Endodermal cell (in vitro differentiated cells): ENCODE measurements around the gene CNIH4. TPM values are rescaled to one million over a fixed set of nuclear protein-coding genes. Genes with fewer than 3 reads are reported as not detected.

Source experiments
- DNase-seq: peaks from one replicate; pipeline ENCODE4 v3.0.0-alpha.2; 2017
- H3K27ac ChIP-seq: 2 replicates; pipeline ENCODE4 v1.5.1; 2013; ENCODE audit warnings: mild to moderate bottlenecking, low read depth, low read length, moderate library complexity
- H3K27me3 ChIP-seq: 2 replicates; pipeline ENCODE4 v1.6.1; 2013; ENCODE audit warnings: mild to moderate bottlenecking, low read length, moderate library complexity; ENCODE audit not compliant: insufficient read depth, control insufficient read depth, poor library complexity, severe bottlenecking
- H3K36me3 ChIP-seq: 2 replicates; pipeline ENCODE4 v1.7.0; 2013; ENCODE audit warnings: mild to moderate bottlenecking, low read length, moderate library complexity; ENCODE audit not compliant: control insufficient read depth, insufficient read depth
- H3K4me1 ChIP-seq: one replicate; pipeline ENCODE4 v1.7.0; 2013; ENCODE audit warnings: low read length; ENCODE audit not compliant: control insufficient read depth, insufficient read depth
- H3K4me3 ChIP-seq: 2 replicates; pipeline ENCODE4 v1.5.1; 2013; ENCODE audit warnings: mild to moderate bottlenecking, low read length, moderate library complexity
- H3K9ac ChIP-seq: 2 replicates; pipeline ENCODE4 v1.6.1; 2013; ENCODE audit warnings: mild to moderate bottlenecking, low read length, moderate library complexity; ENCODE audit not compliant: poor library complexity, severe bottlenecking; ENCODE audit errors: extremely low read depth
- H3K9me3 ChIP-seq: 2 replicates; pipeline ENCODE4 v1.6.1; 2013; ENCODE audit warnings: mild to moderate bottlenecking, low read length, moderate library complexity; ENCODE audit not compliant: control insufficient read depth
- H3K27ac Mint-ChIP-seq: 2 replicates; pipeline ENCODE4 v1.8.0; 2020; ENCODE audit warnings: mixed read lengths
- H3K27me3 Mint-ChIP-seq: 2 replicates; pipeline ENCODE4 v1.8.0; 2021; ENCODE audit warnings: mild to moderate bottlenecking, mixed read lengths; ENCODE audit not compliant: insufficient read depth
- H3K36me3 Mint-ChIP-seq: 2 replicates; pipeline ENCODE4 v1.8.0; 2020; ENCODE audit warnings: low read depth, mixed read lengths
- H3K4me1 Mint-ChIP-seq: 2 replicates; pipeline ENCODE4 v1.8.0; 2020; ENCODE audit warnings: mixed read lengths
- H3K4me3 Mint-ChIP-seq: 2 replicates; pipeline ENCODE4 v1.8.0; 2020; ENCODE audit warnings: mild to moderate bottlenecking, moderate library complexity, mixed read lengths
- H3K9me3 Mint-ChIP-seq: 2 replicates; pipeline ENCODE4 v1.8.0; 2020; ENCODE audit warnings: mild to moderate bottlenecking, mixed read lengths
- WGBS, 2 experiments: methylation state at CpG; one replicate each; pipeline versions ENCODE4 v1.1.5 to v1.1.7; 2013; ENCODE audit warnings: missing lambda C conversion rate in 2 of 2, mixed read lengths in 1 of 2; ENCODE audit not compliant: insufficient coverage in 1 of 2, insufficient read length in 1 of 2; 5-methylcytosine and 5-hydroxymethylcytosine counted together
- total RNA-seq, 2 donors: library from RNA; stranded (reverse); fragmentation: NEBNext Ultra II Directional in 1 of 2; extraction: Animal tissue kit (Norgen Biotek cat#: 25700) in 1 of 2; gene quantifications; 2 replicates in 1 of 2; 3 replicates in 1 of 2; pipeline ENCODE4 v1.2.1, GENCODE V29; 2021
- TF ChIP-seq, protein P1 (sequence below): fragments of 200-600 bp; sonication (generic); conservative IDR thresholded peaks from 2 replicates; pipeline ENCODE4 v1.5.0; 2021; ENCODE audit warnings: antibody characterized with exemption, mild to moderate bottlenecking

The CNIH4 gene
- total RNA-seq, 2 donors from 2014 or later, result 63.7 to 67.8 TPM

DNA sequence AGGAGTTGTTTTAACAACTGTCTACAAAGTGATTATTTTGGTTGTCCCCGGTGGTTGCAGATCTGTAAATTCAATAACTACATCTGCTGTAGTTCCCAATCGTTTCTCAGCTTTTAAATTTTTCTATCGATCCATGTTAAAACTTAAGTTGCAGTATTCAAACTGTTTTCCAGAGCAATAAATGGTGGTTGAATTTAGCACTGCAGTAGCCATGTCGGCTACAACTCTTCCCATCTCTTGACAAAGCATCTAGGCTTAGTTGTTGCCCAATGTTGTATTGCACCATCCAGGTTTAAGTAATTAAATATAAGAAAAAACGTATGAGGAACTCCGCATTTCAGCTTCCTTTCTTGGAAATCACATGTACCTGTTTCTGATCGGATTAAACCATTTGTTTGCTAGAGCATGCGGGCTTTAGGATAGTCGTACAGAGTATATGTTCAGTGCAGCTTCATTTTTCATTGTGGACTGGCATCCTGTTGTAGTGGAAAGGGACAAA lies 996 bp downstream of the CNIH4 start:
- Mint-ChIP-seq H3K4me1 (peaks cover 18% of the 10 kb centered on the region), H3K27ac (peak overlapping the region; percentile 13), H3K27me3 (no peaks in the 10 kb centered on the region), H3K36me3 (peaks cover 18% of the 10 kb centered on the region), H3K9me3 (peaks cover 2% of the 10 kb centered on the region), H3K4me3 (peak overlapping the region; percentile 79)
- no peaks in the 10 kb centered on the region for H3K27me3 ChIP-seq
- DNase-seq, result no peak
- H3K9me3 ChIP-seq, result no peaks in the 10 kb centered on the region
- peak overlapping the region; percentile 66 for H3K9ac ChIP-seq
- 36 to 45% methylated on average over 8 to 9 of the region's 9 CpGs for WGBS, 2 experiments
- H3K4me1 ChIP-seq, result no peaks in the 10 kb centered on the region
- TF ChIP-seq, protein P1, sequence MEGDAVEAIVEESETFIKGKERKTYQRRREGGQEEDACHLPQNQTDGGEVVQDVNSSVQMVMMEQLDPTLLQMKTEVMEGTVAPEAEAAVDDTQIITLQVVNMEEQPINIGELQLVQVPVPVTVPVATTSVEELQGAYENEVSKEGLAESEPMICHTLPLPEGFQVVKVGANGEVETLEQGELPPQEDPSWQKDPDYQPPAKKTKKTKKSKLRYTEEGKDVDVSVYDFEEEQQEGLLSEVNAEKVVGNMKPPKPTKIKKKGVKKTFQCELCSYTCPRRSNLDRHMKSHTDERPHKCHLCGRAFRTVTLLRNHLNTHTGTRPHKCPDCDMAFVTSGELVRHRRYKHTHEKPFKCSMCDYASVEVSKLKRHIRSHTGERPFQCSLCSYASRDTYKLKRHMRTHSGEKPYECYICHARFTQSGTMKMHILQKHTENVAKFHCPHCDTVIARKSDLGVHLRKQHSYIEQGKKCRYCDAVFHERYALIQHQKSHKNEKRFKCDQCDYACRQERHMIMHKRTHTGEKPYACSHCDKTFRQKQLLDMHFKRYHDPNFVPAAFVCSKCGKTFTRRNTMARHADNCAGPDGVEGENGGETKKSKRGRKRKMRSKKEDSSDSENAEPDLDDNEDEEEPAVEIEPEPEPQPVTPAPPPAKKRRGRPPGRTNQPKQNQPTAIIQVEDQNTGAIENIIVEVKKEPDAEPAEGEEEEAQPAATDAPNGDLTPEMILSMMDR, result no peak
- H3K36me3 ChIP-seq, result peaks cover 4% of the 10 kb centered on the region
- H3K27ac ChIP-seq, result no peak overlapping the region
- peak overlapping the region; percentile 88 for H3K4me3 ChIP-seq

GRCh38 chr1:224358237-224358636 lies 1.6 kb downstream of the CNIH4 start:
- TF ChIP-seq, protein P1, result no peak
- WGBS, 2 experiments, result 64% methylated on average over 4 of the region's 4 CpGs; no CpG with 5 or more reads in 1 of the 2 experiments
- H3K27ac Mint-ChIP-seq, result no peak overlapping the region

DNA sequence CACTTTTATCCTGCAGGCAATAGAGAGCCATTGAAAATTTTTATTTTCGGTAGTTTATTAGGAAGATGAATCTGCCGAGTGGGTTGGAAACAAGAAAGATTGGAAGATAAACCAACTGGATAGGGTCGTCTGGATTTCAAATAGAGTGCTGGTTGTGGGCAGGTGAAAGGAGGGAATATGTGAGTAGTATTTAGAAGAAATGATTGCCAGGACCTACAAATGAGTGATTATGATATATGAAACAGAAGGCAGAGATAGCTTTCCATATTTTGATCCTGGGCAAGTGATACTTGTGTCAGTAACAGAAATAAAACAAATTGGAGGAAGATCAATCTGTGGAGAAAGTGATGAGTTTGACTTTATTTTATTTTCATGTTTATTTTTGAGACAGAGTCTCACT lies 2.5 kb downstream of the CNIH4 start:
- H3K9me3 ChIP-seq, result no peaks in the 10 kb centered on the region
- no peak overlapping the region for H3K4me3 ChIP-seq
- Mint-ChIP-seq H3K4me1 (peaks cover 18% of the 10 kb centered on the region), H3K4me3 (no peak overlapping the region), H3K9me3 (no peaks in the 10 kb centered on the region), H3K36me3 (peaks cover 28% of the 10 kb centered on the region), H3K27ac (peak overlapping the region; percentile 8), H3K27me3 (no peaks in the 10 kb centered on the region)
- no peak overlapping the region for H3K27ac ChIP-seq
- no peak for DNase-seq
- H3K9ac ChIP-seq, result no peak overlapping the region
- TF ChIP-seq, protein P1, result no peak
- WGBS, 2 experiments, result 90 to 100% methylated on average over 3 of the region's 3 CpGs
- no peaks in the 10 kb centered on the region for H3K27me3 ChIP-seq
- no peaks in the 10 kb centered on the region for H3K4me1 ChIP-seq
- peaks cover 11% of the 10 kb centered on the region for H3K36me3 ChIP-seq

More at GRCh38 chr1:224358237-224358636, 1.6 kb downstream of the CNIH4 start:
- Histone ChIP-seq H3K4me3 (peak overlapping the region; percentile 88), H3K4me1 (no peaks in the 10 kb centered on the region), H3K9ac (no peak overlapping the region), H3K9me3 (no peaks in the 10 kb centered on the region), H3K36me3 (peaks cover 4% of the 10 kb centered on the region), H3K27me3 (no peaks in the 10 kb centered on the region), H3K27ac (no peak overlapping the region)
- Mint-ChIP-seq H3K9me3 (no peaks in the 10 kb centered on the region), H3K4me1 (peaks cover 18% of the 10 kb centered on the region), H3K36me3 (peaks cover 21% of the 10 kb centered on the region), H3K4me3 (peak overlapping the region; percentile 79), H3K27me3 (no peaks in the 10 kb centered on the region)
- no peak for DNase-seq
